MM.1S (cell line): ENCODE results near the gene SLC16A10.

Experiments
- DNase-seq: peaks from one replicate; pipeline ENCODE4 v3.0.0-alpha.2; 2015
- H2AFZ ChIP-seq: fragments of 300-600 bp; sonication (generic); 2 replicates; pipeline ENCODE4 v1.6.0; 2016; ENCODE audit warnings: antibody characterized with exemption, low read length
- H3F3A ChIP-seq: fragments of 300-600 bp; sonication (generic); 2 replicates; pipeline ENCODE4 v1.6.1; 2016; ENCODE audit warnings: mild to moderate bottlenecking, antibody characterized with exemption, low read length, moderate library complexity, mixed read lengths; ENCODE audit not compliant: insufficient read depth
- H3K27ac ChIP-seq: fragments of 300-600 bp; sonication (generic); 2 replicates; pipeline ENCODE4 v1.5.1; 2016; ENCODE audit warnings: mild to moderate bottlenecking, low read length
- H3K27me3 ChIP-seq: fragments of 300-600 bp; sonication (generic); replicated peaks from 2 replicates; pipeline ENCODE4 v1.6.0; 2016; ENCODE audit warnings: low read length; ENCODE audit not compliant: insufficient read depth
- H3K36me3 ChIP-seq: fragments of 300-600 bp; sonication (generic); replicated peaks from 2 replicates; pipeline ENCODE4 v1.6.1; 2016; ENCODE audit warnings: mild to moderate bottlenecking, low read length, mixed read lengths; ENCODE audit not compliant: insufficient read depth
- H3K4me1 ChIP-seq: fragments of 300-600 bp; sonication (generic); 2 replicates; pipeline ENCODE4 v1.6.1; 2016; ENCODE audit warnings: low read length, mixed read lengths
- H3K4me2 ChIP-seq: fragments of 300-600 bp; sonication (generic); 2 replicates; pipeline ENCODE4 v1.6.0; 2016; ENCODE audit warnings: low read depth, low read length
- H3K4me3 ChIP-seq: fragments of 300-600 bp; sonication (generic); 2 replicates; pipeline ENCODE4 v1.5.1; 2016; ENCODE audit warnings: low read length, mixed read lengths
- H3K79me2 ChIP-seq: fragments of 300-600 bp; sonication (generic); 2 replicates; pipeline ENCODE4 v1.6.1; 2016; ENCODE audit warnings: mixed run types, low read length, mixed read lengths
- H3K9ac ChIP-seq: fragments of 300-600 bp; sonication (generic); 2 replicates; pipeline ENCODE4 v1.6.1; 2016; ENCODE audit warnings: low read length, mixed read lengths
- H3K9me2 ChIP-seq: fragments of 300-600 bp; sonication (generic); replicated peaks from 2 replicates; pipeline ENCODE4 v1.6.1; 2016; ENCODE audit warnings: mild to moderate bottlenecking, low read length, mixed read lengths; ENCODE audit not compliant: insufficient read depth
- H3K9me3 ChIP-seq: fragments of 300-600 bp; sonication (generic); replicated peaks from 2 replicates; pipeline ENCODE4 v1.6.1; 2016; ENCODE audit warnings: mild to moderate bottlenecking, low read length, mixed read lengths; ENCODE audit not compliant: insufficient read depth
- H4K20me1 ChIP-seq: fragments of 300-600 bp; sonication (generic); 2 replicates; pipeline ENCODE4 v1.6.1; 2016; ENCODE audit warnings: mild to moderate bottlenecking, low read length, moderate library complexity, mixed read lengths; ENCODE audit not compliant: insufficient read depth
- CTCF ChIP-seq: fragments of 300-600 bp; sonication (generic); IDR thresholded peaks from 2 replicates; pipeline ENCODE4 v1.5.1; 2016; ENCODE audit warnings: antibody characterized with exemption, low read length, mixed read lengths
- EZH2 ChIP-seq: fragments of 300-600 bp; sonication (generic); optimal IDR thresholded peaks from 2 replicates; pipeline ENCODE3; 2017; ENCODE audit warnings: low read depth, mild to moderate bottlenecking, antibody characterized with exemption, low read length, mixed read lengths
- EZH2phosphoT487 ChIP-seq: fragments of 300-600 bp; sonication (generic); IDR thresholded peaks from 2 replicates; pipeline ENCODE4 v1.6.1; 2018; ENCODE audit warnings: antibody characterized with exemption, low read length

Gene SLC16A10

GRCh38 chr6:111198841-111199240 is 111.5 kb downstream of the SLC16A10 start:
- Histone ChIP-seq H3K4me1 (no peaks in the 10 kb centered on the region), H3K27ac (no peak overlapping the region), H3K4me3 (no peak overlapping the region), H3K36me3 (no peaks in the 10 kb centered on the region), H4K20me1 (no peaks in the 10 kb centered on the region), H3K9me2 (no peaks in the 10 kb centered on the region), H3K27me3 (no peaks in the 10 kb centered on the region), H3K4me2 (no peak overlapping the region), H3F3A (no peaks in the 10 kb centered on the region), H3K9ac (no peak overlapping the region), H3K9me3 (no peaks in the 10 kb centered on the region), H2AFZ (no peak overlapping the region), H3K79me2 (no peaks in the 10 kb centered on the region)
- no peak for TF ChIP-seq CTCF
- TF ChIP-seq EZH2phosphoT487: no peak
- TF ChIP-seq EZH2: no peak
- no peak for DNase-seq

- Histone ChIP-seq H3F3A (no peaks in the 10 kb centered on the region), H3K27ac (no peak overlapping the region), H3K4me1 (no peaks in the 10 kb centered on the region), H3K27me3 (no peaks in the 10 kb centered on the region), H2AFZ (no peak overlapping the region), H3K36me3 (no peaks in the 10 kb centered on the region), H3K4me3 (no peak overlapping the region), H3K9me3 (no peaks in the 10 kb centered on the region), H3K4me2 (no peak overlapping the region), H3K9ac (no peak overlapping the region), H4K20me1 (no peaks in the 10 kb centered on the region), H3K9me2 (no peaks in the 10 kb centered on the region), H3K79me2 (no peaks in the 10 kb centered on the region)
- DNase-seq: no peak
- TF ChIP-seq CTCF (no peak), EZH2phosphoT487 (no peak), EZH2 (no peak)
These were observed 112.6 kb downstream of the SLC16A10 start for GRCh38 chr6:111199935-111200334.

GRCh38 chr6:111200350-111201243 is 113.3 kb downstream of the SLC16A10 start:
- H3K4me2 ChIP-seq: no peak overlapping the region

More at GRCh38 chr6:111200350-111201243, 113.3 kb downstream of the SLC16A10 start:
- no peaks in the 10 kb centered on the region for H3K9me2 ChIP-seq
- H3F3A ChIP-seq: no peaks in the 10 kb centered on the region
- no peak for TF ChIP-seq CTCF
- TF ChIP-seq EZH2: no peak
- no peak for TF ChIP-seq EZH2phosphoT487
- H3K36me3 ChIP-seq: no peaks in the 10 kb centered on the region
- no peaks in the 10 kb centered on the region for H3K9me3 ChIP-seq
- H3K4me3 ChIP-seq: no peak overlapping the region
- H3K9ac ChIP-seq: no peak overlapping the region
- no peaks in the 10 kb centered on the region for H3K79me2 ChIP-seq
- H3K4me1 ChIP-seq: no peaks in the 10 kb centered on the region
- H3K27me3 ChIP-seq: no peaks in the 10 kb centered on the region
- H4K20me1 ChIP-seq: no peaks in the 10 kb centered on the region
- H3K27ac ChIP-seq: no peak overlapping the region
- no peak overlapping the region for H2AFZ ChIP-seq
- DNase-seq: no peak
